Kidney glomerular epithelial cell (primary cell): Measurements from ENCODE around the gene PLEKHG4B.
A peak's percentile ranks its signal among the peaks of the same experiment; 100 is the strongest.
"Not testable (repeated sequence)": the region's sequence is repeated elsewhere in the genome, so short reads cannot be mapped to it uniquely, and the experiment has no call there.

Source experiments
- DNase-seq: peaks from one replicate; lab custom pipeline; 2025; lab: John Stamatoyannopoulos, UW

PLEKHG4B gene

DNA sequence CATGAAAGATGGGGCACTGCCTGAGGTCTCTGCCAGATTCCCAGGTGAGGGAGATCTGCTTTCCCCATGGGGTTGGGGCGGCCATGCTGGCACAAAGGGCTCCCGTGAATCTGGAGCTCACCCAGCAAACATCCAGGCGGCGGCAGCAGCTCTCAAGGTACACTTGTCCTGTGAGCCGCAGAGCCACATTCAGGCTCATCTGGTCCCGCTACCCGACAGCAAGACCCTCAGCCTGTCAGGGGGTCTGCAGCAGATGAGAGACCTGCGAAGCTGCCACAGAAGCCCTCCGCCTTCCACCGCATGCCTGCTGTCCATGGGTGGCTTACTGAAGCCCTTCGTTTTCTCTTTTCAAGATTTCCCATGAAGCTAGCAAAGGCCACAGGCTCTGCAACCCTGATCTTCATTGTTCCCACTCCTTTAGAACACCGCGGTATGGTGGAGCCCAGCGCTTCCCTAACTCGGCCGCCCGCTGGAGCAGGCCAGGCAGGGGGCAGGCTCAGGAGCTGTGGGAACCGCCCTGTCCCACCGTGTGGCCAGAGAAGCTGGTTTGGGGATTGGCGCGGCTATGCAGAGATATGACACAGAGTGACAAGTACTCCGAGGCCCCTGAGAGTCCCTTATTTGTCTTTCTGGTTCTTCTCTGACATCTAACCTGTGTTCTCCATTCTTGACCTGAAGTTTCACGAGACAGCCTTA lies 108.1 kb downstream of the PLEKHG4B start:
- no peak for DNase-seq

DNA sequence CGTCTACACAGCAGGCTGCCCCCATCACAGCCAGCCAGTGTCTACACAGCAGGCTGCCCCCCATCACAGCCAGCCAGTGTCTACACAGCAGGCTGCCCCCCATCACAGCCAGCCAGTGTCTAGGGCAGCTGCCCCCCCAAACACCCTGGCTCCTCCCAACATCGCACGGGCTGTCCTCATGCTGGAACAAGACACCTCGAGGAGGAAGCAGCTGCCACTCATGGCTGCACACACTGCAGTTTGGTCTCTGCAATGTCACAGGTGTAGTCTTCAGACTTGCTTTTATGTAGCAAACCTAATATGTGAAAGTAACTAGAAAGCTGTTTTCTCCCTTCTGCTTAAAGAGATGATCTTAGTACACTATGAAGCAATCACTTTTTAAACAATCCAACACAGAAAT lies 109.0 kb downstream of the PLEKHG4B start:
- no peak for DNase-seq

DNA sequence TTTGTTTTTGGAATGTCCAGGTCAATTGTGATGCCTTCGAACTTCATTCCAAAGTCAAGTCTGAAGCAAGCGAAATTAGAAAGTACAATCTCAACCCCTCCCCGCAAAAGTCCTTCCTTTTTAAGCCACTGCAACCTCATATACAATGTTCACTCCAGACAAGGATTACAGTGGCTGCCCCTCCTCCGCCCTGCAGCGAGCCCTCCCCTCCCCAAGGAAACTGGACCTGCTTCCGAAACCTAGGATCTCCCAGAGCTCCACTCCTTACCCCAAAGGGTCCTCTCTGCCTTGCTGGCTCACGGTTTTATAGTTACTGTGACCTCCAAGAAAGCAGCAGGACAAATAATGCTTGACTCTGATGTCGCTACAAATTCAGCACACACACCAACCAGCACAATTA lies 109.7 kb downstream of the PLEKHG4B start:
- DNase-seq, result no peak

DNA sequence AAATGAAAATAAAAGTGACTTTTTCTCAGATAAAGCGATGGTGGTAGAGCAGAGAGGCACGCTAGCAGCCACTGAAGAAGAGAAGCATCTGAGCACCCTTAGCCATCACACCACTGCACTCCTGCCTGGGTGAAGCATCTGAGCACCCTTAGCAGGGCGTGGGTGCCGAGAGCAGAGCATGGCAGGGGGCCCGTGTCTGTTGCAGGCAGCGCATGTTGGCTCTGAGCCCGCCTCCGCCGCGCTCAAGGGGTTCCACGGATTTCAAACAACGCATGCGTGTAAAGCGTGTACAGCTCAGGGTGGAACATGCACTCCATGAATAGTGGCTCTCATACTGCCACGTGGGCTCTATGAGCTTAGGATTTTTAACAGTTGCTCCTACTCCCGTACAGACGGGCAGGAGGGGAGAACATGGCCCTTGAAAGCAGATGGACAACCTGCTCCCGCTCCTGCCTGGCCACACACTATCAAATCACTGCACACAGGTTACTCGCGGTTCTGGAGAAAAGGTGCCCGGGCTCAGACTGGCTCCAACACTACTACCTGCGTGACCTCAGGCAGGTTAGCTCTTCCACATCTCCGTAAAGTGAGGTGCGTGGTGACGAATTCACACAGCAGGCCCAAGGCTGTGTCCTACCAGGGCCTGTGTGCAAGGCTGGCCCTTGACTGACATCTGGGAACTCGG lies 111.4 kb downstream of the PLEKHG4B start:
- DNase-seq, result no peak

DNA sequence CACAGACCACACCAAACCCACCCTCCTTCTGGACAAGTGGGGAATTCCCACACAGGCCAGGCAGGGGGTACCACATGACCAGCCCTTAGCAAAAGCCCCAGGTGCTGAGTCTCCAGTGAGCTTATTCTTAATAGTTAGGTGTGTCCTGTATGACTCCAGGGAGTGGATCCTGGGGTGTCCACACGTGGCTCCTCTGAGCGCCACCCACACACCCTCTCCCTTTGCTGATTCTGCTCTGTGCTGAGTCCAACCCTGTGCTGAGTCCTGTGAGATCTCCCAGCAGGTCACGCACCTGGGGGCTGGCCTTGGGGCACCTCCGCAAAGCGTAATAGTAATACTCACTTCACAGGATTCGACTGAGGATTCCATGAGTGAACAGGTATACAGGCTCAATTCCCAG lies 112.0 kb downstream of the PLEKHG4B start:
- DNase-seq, result no peak

DNA sequence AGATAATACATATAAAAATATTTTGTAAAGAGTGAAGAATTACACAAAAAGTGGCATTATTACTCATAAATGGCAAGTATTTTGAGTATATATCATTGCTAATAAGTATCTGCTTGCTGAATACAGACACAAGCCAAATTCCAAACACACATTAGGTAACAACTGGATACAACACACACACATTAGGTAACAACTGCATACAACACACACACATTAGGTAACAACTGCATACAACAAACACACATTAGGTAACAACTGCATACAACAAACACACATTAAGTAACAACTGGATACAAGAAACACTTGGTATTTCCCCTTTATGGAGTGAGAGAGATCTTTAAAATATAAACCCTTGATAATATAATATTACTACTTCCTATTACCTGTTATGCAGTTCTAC lies 112.5 kb downstream of the PLEKHG4B start:
- no peak for DNase-seq

DNA sequence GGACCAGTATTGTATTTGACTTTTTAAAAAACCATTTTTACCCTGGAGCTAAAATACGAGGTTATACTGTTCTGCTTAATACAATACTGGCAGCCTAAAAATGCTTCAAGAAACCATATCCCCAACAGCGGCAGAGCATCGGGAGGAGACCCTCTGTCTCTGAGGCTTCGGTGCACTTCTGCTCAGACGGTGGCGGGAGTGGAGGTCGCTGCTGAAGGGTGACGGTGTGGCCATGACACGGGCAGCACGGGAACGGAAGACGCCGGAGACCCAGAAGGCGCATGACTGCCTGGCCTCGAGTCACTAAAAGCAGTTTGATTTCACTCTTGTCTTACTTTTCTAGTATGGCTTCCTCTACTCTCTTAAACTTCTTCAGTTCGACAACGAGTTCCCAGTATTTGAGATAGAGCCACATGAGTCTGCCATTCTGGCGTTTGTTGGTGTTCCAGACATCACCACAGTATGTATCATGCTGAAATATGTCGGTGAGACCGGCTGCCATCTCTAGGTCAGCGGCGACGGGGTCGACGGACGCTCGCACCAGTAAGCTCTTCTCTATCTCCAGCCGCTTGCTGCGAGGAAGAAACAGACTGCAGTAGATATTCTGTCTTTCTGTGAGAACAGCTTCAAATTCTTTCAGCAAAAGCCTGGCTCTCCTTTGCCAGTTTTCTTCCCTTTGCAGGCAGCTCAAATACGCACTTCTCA lies 113.2 kb downstream of the PLEKHG4B start:
- no peak for DNase-seq

DNA sequence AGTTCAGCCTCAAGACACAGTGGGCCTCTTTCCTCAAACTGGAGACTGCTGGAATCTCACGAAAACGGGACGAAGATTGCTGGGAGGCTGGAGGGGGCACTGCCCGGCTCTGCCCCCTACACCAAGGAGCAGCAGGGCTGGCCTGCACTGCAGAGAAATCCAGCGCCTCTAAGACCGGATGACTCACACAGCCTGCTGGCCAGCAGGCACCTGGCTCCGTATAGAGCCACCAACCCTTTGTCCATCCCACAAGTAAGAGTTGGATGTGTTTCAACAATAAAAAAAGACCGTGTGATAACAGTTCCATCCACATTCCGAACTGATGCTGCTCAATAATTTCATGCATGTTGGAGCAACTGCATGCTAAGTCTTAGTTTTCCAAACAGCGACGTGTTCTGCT lies 114.4 kb downstream of the PLEKHG4B start:
- no peak for DNase-seq

DNA sequence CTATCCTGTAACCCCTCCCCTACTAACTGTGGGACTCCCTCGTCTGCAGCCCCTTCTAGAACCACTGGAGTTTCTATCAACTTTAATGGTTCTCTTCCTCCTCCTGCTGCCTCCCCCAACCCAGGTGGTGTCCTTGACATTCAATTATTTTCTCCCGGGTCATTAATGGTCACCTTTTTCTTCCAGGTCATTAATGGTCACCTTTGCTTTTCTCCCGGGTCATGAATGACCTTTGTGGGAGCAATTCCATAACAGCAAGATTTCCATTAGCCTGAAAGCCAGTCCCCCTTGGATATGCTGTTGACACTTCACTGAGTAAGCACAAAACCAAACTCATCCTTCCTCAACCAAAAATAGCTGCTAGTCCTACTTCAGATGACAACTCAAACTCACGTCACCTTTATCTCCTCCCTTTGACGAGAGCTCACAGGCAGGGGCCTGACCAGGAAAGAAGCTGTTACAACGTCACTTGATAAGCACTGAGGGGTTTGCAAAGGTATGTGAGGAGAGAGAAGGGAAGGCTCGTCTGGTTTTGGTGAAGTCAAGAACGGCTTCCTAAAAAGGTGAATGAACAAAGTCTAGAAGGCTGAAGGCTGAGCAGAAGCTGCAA lies 115.1 kb downstream of the PLEKHG4B start:
- DNase-seq, result no peak

DNA sequence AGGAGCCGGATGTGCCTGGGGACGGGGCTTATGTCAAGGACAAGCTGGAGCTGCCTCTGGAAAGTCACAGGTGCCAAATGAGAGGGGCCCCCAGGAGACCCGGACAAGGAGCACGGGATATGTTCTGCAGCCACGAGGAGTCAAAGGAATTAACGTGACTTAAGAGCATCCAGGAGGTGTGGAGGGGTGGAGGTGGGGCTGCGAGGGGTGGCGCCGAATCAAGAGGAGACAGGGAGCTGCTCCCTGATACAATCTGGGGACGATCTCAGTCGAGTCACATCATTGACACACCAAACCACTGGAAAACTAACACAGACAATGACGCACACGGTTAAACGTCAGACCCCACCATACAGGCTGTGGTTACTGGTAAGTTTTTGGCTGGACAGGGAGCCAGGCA lies 115.6 kb downstream of the PLEKHG4B start:
- DNase-seq, result no peak

DNA sequence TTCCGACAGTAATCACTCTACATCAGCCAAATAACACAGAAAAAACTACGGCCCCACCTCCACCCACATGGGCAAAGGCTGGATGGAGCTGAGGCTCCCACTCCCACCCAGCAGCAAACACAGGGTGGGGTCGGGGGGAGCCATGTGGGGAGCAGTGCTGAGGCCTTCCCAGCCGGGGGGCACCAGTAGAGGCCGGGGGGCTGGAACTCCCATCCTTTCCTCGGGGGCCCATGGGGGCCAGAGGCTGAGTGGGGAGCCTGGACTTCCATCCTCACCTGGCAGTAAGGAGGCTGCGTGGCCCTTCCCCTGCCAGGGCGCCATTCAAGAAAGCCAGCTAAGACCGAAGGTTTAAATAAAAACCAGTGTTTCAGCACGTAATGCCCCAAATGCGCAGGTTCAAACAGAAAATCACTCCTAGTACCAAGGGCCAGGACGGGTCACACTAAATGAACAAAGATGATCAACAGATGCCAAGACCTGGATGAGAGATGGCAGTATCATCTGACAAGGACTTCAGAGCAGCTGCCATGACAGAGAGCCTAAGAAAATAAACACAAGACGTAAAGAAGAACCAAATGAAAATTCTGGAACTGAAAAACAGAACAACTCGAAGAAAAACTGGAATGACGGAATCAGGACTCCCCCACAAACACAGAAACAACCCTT lies 116.6 kb downstream of the PLEKHG4B start:
- no peak for DNase-seq

DNA sequence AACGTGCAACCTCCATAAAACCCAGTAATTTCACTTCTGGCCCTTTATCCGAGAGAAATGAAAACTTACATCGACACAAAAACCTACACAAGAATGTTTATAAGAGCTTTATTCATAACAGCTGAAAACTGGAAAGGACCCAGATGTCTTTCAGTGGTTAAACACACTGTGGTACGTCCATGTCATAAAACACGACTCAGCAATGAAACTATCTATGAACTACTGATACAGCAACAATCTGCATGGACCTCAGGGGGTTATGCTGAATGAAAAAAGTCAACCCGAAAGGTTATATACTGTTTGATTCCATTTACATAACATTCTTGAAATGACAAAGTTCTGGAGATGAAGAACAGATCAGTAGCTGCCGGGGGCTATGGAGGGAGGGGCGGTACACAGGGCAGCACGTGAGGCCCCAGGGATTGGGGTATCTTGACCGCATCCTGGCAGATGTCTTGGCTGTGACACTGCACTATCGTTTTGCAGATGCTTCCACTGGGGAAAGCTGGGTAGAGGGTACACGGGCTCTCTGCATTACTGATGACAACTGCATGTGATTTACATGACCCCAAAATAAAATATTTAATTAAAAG lies 121.9 kb downstream of the PLEKHG4B start:
- DNase-seq, result no peak

DNA sequence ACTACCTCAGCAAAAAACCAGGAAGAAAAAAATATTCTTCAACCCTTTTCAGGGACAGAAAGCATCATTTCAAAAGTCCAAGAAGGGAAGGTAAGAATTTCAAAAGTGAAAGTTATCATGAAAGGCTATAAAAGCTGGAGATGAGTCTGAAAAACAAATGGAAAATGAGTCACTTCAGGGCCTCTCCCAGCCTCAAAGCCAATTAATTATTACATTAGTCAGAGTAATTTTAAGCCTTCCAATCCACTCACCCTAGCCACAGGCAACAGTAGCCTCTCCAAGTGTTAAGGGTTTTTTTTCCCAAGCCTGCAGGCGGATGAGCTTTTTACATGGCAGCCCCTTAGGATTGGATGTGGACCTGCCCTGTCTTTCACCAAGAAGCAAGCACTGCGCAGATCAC lies 123.3 kb downstream of the PLEKHG4B start:
- DNase-seq, result peak; percentile 35

DNA sequence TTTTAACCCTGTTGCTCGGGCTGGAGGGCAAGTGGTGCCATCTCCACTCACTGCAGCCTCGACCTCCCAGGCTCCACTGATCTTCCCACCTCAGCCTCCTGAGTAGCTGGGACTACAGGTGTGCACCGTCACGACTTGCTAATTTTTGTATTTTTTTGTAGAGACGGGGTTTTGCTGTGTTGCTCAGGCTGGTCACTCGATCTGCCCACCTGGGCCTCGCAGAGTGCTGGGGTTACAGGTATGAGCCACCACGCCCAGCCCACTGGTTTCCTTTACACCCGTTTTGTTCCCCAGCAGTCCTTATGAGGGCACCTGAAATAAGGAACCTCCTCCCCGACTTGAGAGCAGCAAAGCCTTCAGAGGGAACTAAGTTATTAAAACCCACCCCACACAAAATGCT lies 124.1 kb downstream of the PLEKHG4B start:
- not testable (repeated sequence) for DNase-seq

DNA sequence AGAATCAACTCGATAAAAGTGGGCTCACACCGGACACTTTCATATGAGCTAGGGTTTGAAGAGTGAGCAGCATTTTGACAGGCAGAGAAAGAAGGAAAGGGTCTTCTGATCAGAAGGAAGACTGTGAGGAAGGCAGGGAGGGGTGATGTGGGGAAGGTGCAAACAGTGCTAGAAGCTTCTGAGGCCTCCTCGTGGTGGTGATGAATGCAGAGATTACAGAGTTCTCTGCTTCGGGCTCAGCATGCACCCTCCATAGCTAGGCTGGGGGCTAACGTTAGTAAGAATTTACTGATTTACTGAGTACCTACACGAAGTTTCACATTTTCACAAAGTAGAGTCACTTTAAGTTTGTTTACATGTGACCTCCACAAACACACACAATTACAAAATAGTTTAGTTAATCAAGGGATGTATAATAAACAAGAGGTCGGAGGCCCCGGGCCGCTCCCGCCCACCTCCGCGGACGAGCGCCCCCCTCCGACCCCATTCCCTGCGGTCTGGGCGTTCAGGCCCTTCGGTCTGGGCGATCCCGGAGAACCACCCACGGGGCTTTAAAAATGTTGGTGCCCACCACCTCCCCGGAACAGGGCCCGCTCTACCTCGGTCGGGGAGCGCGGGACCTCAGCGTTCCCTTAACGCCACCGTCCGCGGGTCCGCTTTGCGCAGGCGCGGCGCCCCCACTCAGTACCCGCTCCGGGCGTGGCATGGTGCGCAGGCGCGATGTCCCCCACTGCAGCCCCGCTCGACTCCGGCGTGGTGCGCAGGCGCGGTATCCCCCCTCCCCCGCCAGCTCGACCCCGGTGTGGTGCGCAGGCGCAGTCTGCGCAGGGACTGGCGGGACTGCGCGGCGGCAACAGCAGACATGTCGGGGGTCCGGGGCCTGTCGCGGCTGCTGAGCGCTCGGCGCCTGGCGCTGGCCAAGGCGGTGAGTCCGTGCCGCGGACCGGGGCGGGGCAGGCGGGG lies 125.8 kb downstream of the PLEKHG4B start, which contains the start of the genes CCDC127 and SDHA:
CCDC127 (minus strand) TSS at position 660 of the 963 bp plus-strand sequence. CDS start 1,304 bp downstream, outside the sequence.
SDHA (plus strand) TSS at position 827 of the 963 bp plus-strand sequence; CDS start at position 863, 36 bp downstream.
- peak; percentile 85 for DNase-seq

DNA sequence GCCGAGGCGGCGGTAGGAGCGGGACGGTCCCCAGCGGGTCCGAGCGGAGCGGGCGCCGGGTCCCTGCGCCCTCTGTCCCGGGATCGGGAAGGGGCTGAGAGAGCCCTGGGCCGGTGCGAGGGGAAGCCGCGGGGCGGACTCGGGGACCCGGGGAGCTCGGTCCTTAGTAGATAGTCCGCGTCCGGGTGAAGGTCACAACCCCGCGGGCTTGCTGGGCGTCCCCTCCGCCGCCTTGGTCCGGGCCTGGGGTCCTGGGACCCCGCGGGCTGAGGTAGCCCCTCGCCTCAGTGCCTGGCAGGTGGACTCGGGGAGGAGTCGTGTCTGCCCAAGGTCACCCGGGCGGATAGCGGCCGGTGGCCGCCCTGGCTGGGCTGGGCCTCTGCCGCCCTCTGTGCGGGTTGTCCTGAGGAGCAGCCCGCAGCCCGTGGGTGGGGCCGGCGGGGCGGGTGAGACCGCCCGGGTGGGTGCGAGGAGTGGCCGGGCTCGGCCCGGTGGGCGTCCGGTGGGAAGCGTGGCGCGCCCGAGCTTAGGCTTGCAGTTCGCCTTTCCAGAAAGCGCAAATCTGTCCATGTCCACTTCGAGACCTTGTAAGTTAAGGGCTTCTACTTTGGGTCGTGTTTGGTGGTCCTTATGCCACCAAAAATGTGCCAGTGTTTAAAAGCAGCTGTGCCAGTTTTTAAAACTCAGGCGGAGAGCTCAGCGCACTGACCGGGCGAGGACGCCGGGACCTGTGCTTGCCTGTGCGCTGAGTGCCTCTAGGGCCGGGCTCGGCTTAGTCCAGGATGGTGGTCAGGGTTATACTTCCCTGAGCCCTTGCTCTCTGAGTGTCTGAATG lies 126.7 kb downstream of the PLEKHG4B start:
- peak; percentile 13 for DNase-seq

DNA sequence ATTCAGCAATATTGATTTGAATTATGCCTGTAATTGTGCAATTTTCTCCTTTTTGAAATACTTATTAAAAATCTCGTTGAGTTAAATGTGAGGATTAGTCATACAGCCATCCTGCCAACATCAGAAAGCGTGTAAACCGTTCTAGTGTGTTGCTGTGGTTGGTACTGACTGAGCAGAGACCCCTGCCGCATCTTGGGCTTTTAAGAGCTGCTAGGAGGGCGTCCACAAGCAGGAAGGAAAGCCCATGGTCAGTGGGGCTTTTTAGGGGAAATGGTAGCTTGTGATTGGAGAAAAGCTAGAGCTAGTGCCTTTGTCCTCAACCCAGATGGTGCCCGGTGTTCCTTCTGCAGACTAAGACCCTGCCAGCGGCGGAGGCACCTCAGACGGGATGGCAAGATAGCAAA lies 127.5 kb downstream of the PLEKHG4B start:
- no peak for DNase-seq

DNA sequence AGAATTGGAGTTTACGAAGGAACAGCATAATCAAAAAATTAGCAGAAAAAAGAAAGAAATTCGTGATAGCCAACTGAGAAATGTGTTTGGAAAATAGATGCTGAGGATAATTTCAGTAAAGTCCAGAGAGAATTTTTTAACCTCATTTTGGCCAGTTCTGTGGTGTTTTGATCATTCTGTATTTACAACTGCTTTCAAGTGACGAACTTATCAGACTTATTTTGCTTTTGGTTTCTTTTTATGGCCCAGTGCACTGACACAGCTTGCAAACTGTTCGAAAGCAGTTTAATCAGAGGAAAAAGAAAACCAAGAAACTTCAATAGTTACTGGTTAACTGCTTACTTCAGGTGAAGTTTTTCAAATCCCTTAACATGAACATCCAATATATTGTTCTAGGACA lies 128.0 kb downstream of the PLEKHG4B start:
- DNase-seq, result peak; percentile 4

DNA sequence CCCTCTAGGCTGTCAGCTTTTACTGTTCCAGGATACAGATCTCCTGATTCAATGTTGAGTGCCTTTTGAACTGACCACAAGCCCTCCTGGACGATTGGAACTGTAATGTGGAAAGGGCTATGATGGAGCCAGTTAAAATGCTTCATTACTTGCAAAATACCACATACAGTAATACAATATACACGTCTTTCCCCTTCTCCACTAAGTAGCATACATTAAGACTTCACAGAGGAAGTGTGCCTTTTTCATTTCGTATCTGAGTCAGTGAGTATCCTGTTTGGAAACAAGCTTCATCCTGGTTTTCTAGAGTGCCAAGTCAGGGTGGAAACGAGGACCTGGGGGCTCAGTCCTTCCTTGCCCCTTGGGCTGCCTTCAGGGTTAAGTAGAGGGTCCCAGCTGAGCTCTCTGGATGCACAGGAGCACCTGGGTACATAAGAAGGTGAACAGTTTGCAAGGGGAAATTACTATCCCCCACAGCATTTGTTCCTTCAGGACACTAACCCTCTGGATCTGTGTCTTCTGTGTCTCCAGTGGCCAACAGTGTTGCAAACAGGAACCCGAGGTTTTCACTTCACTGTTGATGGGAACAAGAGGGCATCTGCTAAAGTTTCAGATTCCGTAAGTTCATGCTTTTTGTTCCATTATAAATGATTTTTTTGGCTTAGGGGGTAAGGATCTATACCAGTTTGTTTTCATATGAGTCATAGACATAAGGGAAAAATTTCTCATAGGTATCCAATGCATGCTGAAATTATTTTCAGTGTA lies 131.2 kb downstream of the PLEKHG4B start:
- not testable (repeated sequence) for DNase-seq
